Tongue (tissue), 2 donors: Measurements from ENCODE around the gene OR4A47. TPM values are rescaled to one million over a fixed set of nuclear protein-coding genes. Genes with fewer than 3 reads are reported as not detected.
"Not testable (repeated sequence)": the region's sequence is repeated elsewhere in the genome, so short reads cannot be mapped to it uniquely, and the experiment has no call there.

Experiments
- DNase-seq: peaks from one replicate; pipeline ENCODE4 v3.0.0-alpha.2; 2015
- total RNA-seq: library from RNA; depleted of rRNA; stranded (reverse); fragments of >200 nt; gene quantifications from one replicate; pipeline ENCODE4 v1.2.3, GENCODE V29; 2014

The OR4A47 gene, protein sequence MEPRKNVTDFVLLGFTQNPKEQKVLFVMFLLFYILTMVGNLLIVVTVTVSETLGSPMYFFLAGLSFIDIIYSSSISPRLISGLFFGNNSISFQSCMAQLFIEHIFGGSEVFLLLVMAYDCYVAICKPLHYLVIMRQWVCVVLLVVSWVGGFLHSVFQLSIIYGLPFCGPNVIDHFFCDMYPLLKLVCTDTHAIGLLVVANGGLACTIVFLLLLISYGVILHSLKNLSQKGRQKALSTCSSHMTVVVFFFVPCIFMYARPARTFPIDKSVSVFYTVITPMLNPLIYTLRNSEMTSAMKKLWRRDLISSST
- total RNA-seq: not detected

DNA sequence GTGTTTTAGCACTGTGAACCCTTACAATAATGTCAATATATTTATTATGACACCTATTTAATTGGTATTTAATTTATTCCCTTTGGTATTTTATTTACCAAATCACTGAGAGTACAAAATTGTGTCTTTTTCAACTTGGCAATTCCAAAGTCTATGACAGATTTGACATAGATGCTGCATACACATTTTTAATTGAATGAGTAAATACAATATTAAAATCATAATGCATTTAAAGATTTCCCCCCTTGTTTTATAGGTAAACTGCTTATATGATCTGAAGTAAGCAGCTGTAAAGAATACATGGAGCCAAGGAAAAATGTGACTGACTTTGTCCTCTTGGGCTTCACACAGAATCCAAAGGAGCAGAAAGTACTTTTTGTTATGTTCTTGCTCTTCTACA, at the start of gene OR4A47:
TSS of gene OR4A47 (plus strand) at position 301 of the 400 bp plus-strand sequence. CDS start at position 301, 0 bp downstream.
- not testable (repeated sequence) for DNase-seq

DNA sequence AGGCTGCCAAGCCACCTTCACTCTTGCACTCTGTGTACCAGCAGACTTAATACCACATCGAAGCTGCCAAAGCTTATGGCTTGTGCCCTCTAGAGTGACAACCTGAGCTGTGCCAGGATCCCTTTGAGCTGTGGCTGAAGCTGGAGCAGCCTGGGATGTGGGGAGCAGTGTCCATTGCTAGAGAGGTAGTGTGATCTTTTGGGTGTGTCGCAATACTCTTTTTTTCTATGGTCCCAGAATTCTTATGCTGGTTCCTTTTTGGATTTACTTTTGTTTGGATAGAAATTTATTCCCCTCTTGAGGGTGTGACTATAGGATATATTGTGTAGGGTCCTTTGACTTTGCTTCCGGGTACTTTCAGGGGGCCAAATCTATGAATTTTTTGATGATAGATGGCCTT, 32.7 kb upstream of the OR4A47 start:
- DNase-seq: not testable (repeated sequence)

DNA sequence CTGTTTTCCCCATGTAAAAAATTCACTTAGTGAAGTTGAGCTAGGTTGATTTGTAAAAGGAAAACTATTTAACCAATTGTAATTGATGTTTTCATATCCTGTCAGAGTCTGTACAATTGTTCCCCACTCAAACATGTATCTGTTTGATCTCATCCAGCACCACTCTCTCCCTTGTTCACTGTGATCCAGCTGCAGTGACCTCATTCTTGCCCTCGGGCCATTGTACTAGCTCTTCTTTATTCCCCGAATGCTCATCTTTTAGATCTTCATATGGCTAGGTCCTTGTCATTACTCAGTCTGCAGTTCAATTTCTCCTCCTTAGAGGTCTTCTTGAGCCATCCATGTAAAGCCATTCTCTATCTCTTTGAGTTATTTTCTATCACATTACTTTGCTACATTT, 14.6 kb upstream of the OR4A47 start:
- DNase-seq: not testable (repeated sequence)

DNA sequence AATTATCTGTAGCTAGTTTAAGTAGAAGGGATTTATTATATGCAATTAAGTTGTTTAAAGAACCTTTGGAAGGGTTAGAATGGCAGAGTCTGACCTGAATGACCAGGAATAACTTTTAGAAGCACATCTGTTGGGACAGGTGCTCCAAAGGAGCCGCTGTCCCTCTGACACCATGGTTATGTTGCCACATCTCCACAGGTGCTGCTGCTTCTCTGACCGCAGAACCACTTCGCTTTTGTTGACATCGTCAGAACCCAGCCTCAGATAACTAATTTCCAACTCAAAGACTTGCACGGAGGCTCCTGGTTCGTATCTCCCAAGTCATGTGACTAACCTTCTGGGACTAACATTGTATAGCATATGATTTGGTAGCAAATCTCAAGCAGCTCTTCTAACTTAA, 13.9 kb upstream of the OR4A47 start:
- not testable (repeated sequence) for DNase-seq

DNA sequence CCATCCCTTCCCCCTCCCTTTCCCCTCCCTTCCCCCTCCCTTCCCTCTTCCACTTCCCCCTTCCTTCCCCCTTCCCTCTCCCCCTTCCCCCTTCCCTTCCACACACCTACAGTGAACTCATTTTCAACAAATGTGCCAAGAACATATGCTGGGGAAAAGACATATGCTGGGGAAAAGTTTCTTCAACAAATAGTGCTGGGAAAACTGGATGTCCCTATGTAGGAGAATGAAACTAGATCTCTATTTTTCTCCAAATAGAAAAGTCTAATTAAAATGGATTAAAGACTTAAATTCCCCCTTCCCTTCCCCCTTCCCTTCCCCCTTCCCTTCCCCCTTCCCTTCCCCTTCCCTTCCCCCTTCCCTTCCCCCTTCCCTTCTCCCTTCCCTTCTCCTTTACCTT, 17.6 kb downstream of the OR4A47 start:
- DNase-seq: not testable (repeated sequence)

DNA sequence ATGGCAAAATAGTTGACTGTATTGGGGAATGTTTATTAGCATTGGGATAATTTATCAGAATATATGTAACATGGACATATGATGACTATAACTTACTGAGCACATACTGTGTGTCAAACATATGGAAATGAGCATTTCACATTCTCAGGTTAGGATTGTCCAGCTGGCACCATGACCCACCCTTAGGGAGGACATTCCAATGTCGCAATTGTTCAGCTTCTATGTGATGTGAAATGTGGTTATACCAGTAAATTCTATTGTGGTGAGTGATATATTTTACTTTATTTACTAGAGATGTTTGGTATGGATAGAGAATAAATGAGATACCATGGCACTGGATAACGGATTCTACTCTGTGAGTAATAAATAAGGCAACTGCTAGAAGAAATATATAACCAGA, 50.4 kb downstream of the OR4A47 start:
- no peak for DNase-seq

Other genes with a start within 250 kb of the OR4A47 start
- not detected for gene OR4X2, start 243.7 kb upstream of the OR4A47 start, total RNA-seq
- gene OR4X1, start 224.9 kb upstream of the OR4A47 start, total RNA-seq: not detected
- gene OR4S1, start 182.6 kb upstream of the OR4A47 start, total RNA-seq: not detected
- gene OR4C3, start 163.9 kb upstream of the OR4A47 start, total RNA-seq: not detected
- gene OR4C5, start 122.3 kb upstream of the OR4A47 start, total RNA-seq: not detected